Activated CD8-positive, alpha-beta T cell treated with anti-CD3 and anti-CD28 coated beads for 36 hours (primary cell): ENCODE data around the gene GTF2H4. TPM values are rescaled to one million over a fixed set of nuclear protein-coding genes. Genes with fewer than 3 reads are reported as not detected.
"Not testable (repeated sequence)": the region's sequence is repeated elsewhere in the genome, so short reads cannot be mapped to it uniquely, and the experiment has no call there.

Source experiments
- ATAC-seq: fragments of 200-7000 bp; cut with Tn5 transposase; one replicate; pipeline ENCODE4 v1.10.0; 2021; ENCODE audit warnings: mild to moderate bottlenecking, moderate library complexity
- CTCF ChIA-PET: fragments of 350-600 bp; sonication (Branson Sonifier 250); formaldehyde crosslinking; loops from one replicate; lab custom pipeline; 2021; ENCODE audit warnings: antibody characterized with exemption; lab: Charles Lee
- POLR2A ChIA-PET: fragments of 350-600 bp; sonication (Branson Sonifier 250); formaldehyde crosslinking; loops from one replicate; lab custom pipeline; 2021; ENCODE audit warnings: antibody characterized with exemption; lab: Charles Lee
- DNase-seq: peaks from one replicate; pipeline ENCODE4 v3.0.0-alpha.2; 2020
- H3K27ac Mint-ChIP-seq: one replicate; pipeline ENCODE4 v1.8.0; 2021; ENCODE audit warnings: mild to moderate bottlenecking, mixed read lengths
- H3K27me3 Mint-ChIP-seq: one replicate; pipeline ENCODE4 v1.8.0; 2021; ENCODE audit warnings: mixed read lengths
- H3K36me3 Mint-ChIP-seq: one replicate; pipeline ENCODE4 v1.8.0; 2021; ENCODE audit warnings: low read depth, mixed read lengths
- H3K4me1 Mint-ChIP-seq: one replicate; pipeline ENCODE4 v1.8.0; 2021; ENCODE audit warnings: low read depth, mixed read lengths
- H3K4me3 Mint-ChIP-seq: one replicate; pipeline ENCODE4 v1.8.0; 2021; ENCODE audit warnings: mild to moderate bottlenecking, moderate library complexity, mixed read lengths
- H3K9me3 Mint-ChIP-seq: one replicate; pipeline ENCODE4 v1.8.0; 2021; ENCODE audit warnings: mixed read lengths
- intact Hi-C: fragments of 100-400 bp; cut with micrococcal nuclease; formaldehyde crosslinking; loops from one replicate; pipeline ENCODE4 v1.10.0; 2022
- total RNA-seq, 2 experiments: library from RNA; stranded (reverse); gene quantifications; one replicate each; pipeline ENCODE4 v1.2.3, GENCODE V29; 2021
- TF ChIP-seq, protein P1 (sequence below): fragments of 200-600 bp; IDR thresholded peaks from one replicate; pipeline ENCODE4 v1.8.0; 2022; ENCODE audit warnings: antibody characterized with exemption, mild to moderate bottlenecking

GTF2H4 gene
- total RNA-seq, 2 experiments from 2014 or later, result 37.1 to 41.9 TPM

DNA sequence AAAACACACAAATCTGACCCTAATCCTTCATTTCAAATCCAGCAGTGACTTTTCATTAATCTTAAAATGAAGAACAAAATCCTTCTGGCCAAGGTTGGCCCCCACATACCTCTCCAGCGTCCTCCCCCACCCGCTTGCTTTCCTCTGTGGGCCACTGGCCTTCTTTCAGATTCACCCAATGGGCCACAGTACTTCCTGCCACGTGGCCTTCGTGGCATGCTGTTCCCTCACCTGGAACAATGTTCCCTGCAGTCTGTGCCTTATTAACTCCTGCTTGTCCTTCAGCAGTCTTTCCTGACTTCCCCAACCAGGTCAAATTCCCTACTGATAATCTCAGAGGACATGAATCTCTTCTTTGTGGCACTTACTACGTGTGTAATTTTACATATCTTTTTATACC lies 5.3 kb upstream of the GTF2H4 start:
- H3K27ac Mint-ChIP-seq, result no peak overlapping the region
- H3K27me3 Mint-ChIP-seq, result no peaks in the 10 kb centered on the region
- ChIA-PET POLR2A (interaction anchor here (2.2 kb wide), 1 partner anchor 14 kb away, joined by 5 read pairs; no protein-coding TSS in a partner anchor), CTCF (interaction anchor here (1.4 kb wide), 1 partner anchor 166 kb away, joined by 4 read pairs; no protein-coding TSS in a partner anchor)
- H3K9me3 Mint-ChIP-seq, result no peaks in the 10 kb centered on the region
- H3K36me3 Mint-ChIP-seq, result peaks cover 4% of the 10 kb centered on the region
- H3K4me3 Mint-ChIP-seq, result no peak overlapping the region
- H3K4me1 Mint-ChIP-seq, result peaks cover 12% of the 10 kb centered on the region
- no peak for ATAC-seq
- intact Hi-C loops, result no loop called here
- no peak for DNase-seq
- TF ChIP-seq, protein P1, sequence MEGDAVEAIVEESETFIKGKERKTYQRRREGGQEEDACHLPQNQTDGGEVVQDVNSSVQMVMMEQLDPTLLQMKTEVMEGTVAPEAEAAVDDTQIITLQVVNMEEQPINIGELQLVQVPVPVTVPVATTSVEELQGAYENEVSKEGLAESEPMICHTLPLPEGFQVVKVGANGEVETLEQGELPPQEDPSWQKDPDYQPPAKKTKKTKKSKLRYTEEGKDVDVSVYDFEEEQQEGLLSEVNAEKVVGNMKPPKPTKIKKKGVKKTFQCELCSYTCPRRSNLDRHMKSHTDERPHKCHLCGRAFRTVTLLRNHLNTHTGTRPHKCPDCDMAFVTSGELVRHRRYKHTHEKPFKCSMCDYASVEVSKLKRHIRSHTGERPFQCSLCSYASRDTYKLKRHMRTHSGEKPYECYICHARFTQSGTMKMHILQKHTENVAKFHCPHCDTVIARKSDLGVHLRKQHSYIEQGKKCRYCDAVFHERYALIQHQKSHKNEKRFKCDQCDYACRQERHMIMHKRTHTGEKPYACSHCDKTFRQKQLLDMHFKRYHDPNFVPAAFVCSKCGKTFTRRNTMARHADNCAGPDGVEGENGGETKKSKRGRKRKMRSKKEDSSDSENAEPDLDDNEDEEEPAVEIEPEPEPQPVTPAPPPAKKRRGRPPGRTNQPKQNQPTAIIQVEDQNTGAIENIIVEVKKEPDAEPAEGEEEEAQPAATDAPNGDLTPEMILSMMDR, result no peak

DNA sequence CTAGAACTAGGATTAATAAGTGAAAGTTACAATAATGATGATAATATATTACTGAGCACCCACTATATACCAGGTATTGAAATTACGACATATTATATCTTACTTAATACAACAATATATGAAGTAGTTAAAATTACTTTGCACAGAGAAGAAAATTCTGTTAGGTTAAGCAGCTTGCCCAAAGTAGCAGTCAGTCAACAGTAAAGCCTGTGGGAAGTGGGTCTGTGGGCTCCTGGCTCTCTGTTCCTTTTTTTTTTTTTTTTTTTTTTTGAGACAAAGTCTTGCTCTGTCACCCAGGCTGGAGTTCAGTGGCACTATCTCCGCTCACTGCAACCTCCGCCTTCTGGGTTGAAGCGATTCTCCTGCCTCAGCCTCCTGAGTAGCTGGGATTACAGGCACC lies 4.8 kb upstream of the GTF2H4 start:
- no peaks in the 10 kb centered on the region for H3K27me3 Mint-ChIP-seq
- ATAC-seq, result no peak
- H3K4me1 Mint-ChIP-seq, result peaks cover 12% of the 10 kb centered on the region
- intact Hi-C loops, result no loop called here
- no peak overlapping the region for H3K27ac Mint-ChIP-seq
- no peaks in the 10 kb centered on the region for H3K9me3 Mint-ChIP-seq
- DNase-seq, result no peak
- POLR2A ChIA-PET, result interaction anchor here (2.2 kb wide), 1 partner anchor 14 kb away, joined by 5 read pairs; no protein-coding TSS in a partner anchor
- TF ChIP-seq, protein P1, result no peak
- H3K4me3 Mint-ChIP-seq, result no peak overlapping the region
- CTCF ChIA-PET, result interaction anchor here (1.0 to 1.4 kb wide), 3 partner anchors 165 to 184 kb away, joined by 3 to 4 read pairs (median 3); no protein-coding TSS in a partner anchor
- peaks cover 4% of the 10 kb centered on the region for H3K36me3 Mint-ChIP-seq

DNA sequence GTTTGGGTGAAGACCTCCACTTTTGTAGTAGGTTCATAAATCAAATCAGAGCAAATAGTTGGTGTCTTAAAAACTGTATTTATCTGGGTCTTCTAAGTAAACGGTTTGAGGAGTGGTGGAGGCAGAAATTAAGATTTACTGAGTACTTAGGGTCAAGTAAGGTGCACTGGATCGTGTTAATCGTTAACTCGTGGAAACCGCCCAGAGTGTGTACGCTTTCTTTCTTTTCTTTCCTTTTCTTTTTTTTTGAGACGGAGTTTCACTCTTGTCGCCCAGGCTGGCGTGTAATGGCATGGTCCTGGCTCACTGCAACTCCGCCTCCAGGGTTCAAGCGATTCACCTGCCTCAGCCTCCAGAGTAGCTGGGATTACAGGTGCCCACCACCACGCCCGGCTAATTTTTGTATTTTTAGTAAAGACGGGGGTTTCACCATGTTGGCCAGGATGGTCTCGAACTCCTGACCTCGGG lies 683 bp upstream of the GTF2H4 start:
- intact Hi-C loops, H3K27me3 Mint-ChIP-seq: not testable (repeated sequence)

DNA sequence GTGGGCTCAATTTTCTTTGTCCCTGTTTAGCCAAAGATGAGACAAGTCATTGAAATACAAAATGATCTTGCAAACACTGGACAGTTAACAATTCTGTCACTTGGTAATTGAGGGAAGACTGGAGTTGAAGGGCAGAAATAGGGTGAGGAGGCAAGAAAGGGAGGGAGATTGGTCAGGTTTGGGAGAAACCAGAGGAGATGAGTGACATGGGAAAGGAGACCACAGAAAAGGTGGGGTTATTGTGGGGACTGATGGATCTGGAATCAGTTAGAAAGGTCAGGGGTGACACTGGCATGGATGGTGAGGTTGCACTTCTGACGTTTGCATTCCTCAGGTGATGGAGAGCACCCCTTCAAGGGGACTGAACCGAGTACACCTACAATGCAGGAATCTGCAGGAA lies 693 bp downstream of the GTF2H4 start:
- ATAC-seq (no peak), DNase-seq (no peak)
- Mint-ChIP-seq H3K27ac (peak overlapping the region; percentile 84), H3K9me3 (no peaks in the 10 kb centered on the region), H3K4me3 (peak overlapping the region; percentile 91), H3K4me1 (peaks cover 24% of the 10 kb centered on the region), H3K36me3 (peaks cover 21% of the 10 kb centered on the region), H3K27me3 (no peaks in the 10 kb centered on the region)
- ChIA-PET CTCF (interaction anchor here (1.3 to 3.0 kb wide), 5 partner anchors 32 to 178 kb away, joined by 3 to 11 read pairs (median 6); no protein-coding TSS in a partner anchor), POLR2A (interaction anchor here (0.6 to 1.4 kb wide), 4 partner anchors 23 to 164 kb away, joined by 3 to 5 read pairs (median 3); no protein-coding TSS in a partner anchor)
- TF ChIP-seq, protein P1, result no peak
- intact Hi-C loops, result no loop called here

More for the DNA sequence above, 683 bp upstream of the GTF2H4 start:
- DNase-seq, H3K9me3 Mint-ChIP-seq, ATAC-seq: not testable (repeated sequence)
- Mint-ChIP-seq H3K36me3 (peaks cover 13% of the 10 kb centered on the region), H3K4me3 (peak overlapping the region; percentile 91), H3K4me1 (peaks cover 22% of the 10 kb centered on the region), H3K27ac (peak overlapping the region; percentile 84)
- ChIA-PET POLR2A (interaction anchor here (1.0 to 1.4 kb wide), 3 partner anchors 48 to 135 kb away, joined by 3 to 5 read pairs (median 4); no protein-coding TSS in a partner anchor), CTCF (interaction anchor here (0.6 to 3.3 kb wide), 14 partner anchors 9 to 228 kb away, joined by 3 to 13 read pairs (median 4); no protein-coding TSS in a partner anchor)

DNA sequence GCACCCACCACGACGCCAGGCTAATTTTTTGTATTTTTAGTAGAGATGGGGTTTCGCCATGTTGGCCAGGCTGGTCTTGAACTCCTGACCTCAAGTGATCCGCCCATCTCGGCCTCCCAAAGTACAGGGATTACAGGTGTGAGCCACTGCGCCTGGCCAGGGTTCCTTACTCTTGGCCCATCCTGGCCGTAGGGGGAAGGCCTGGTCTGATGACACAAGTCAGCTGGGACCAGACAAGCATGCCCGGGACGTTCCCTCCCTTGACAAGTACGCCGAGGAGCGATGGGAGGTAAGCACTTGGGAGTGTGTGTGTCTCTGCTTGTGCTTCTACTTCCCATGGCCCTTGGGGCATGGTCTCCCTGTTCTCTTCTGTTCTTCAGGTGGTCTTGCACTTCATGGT lies 2.5 kb downstream of the GTF2H4 start:
- ChIA-PET POLR2A (interaction anchor here (0.6 kb wide), 1 partner anchor 149 kb away, joined by 3 read pairs; no protein-coding TSS in a partner anchor), CTCF (interaction anchor here (1.1 to 1.2 kb wide), 3 partner anchors 10 to 188 kb away, joined by 3 to 4 read pairs (median 3); no protein-coding TSS in a partner anchor)
- H3K4me3 Mint-ChIP-seq, DNase-seq, ATAC-seq, H3K27ac Mint-ChIP-seq, H3K27me3 Mint-ChIP-seq, intact Hi-C loops, H3K9me3 Mint-ChIP-seq: not testable (repeated sequence)
- peaks cover 29% of the 10 kb centered on the region for H3K4me1 Mint-ChIP-seq
- H3K36me3 Mint-ChIP-seq, result peaks cover 23% of the 10 kb centered on the region
